OCI-LY7 (cell line): Measurements from ENCODE around the gene SIGLEC12. TPM values are rescaled to one million over a fixed set of nuclear protein-coding genes. Genes with fewer than 3 reads are reported as not detected.

Source experiments
- BruUV-seq: library from RNA; stranded (reverse); fragments of 400-500 nt; replicated peaks from 2 replicates; lab custom pipeline; 2021; lab: Mats Ljungman, UMichigan
- CTCF ChIA-PET: fragments of 300-600 bp; sonication (Branson Sonifier 250); formaldehyde crosslinking; loops from one replicate; lab custom pipeline; 2022; ENCODE audit warnings: antibody characterized with exemption; ENCODE audit not compliant: unreplicated experiment; lab: Charles Lee
- POLR2A ChIA-PET: fragments of 300-600 bp; sonication (Branson Sonifier 250); formaldehyde crosslinking; loops from one replicate; lab custom pipeline; 2022; ENCODE audit warnings: antibody characterized with exemption; lab: Charles Lee
- DNase-seq: peaks from one replicate; pipeline ENCODE4 v3.0.0-alpha.2; 2015; ENCODE audit warnings: low spot score
- H2AFZ ChIP-seq: fragments of 200-600 bp; sonication (generic), shearing (Covaris generic); 2 replicates; pipeline ENCODE4 v1.6.1; 2014; ENCODE audit warnings: mild to moderate bottlenecking, antibody characterized with exemption, low read length, moderate library complexity
- H3K27ac ChIP-seq: fragments of 200-600 bp; sonication (generic); 2 replicates; pipeline ENCODE4 v1.5.1; 2014; ENCODE audit warnings: mixed run types, low read depth, mild to moderate bottlenecking, moderate library complexity, low read length, inconsistent platforms; ENCODE audit not compliant: poor library complexity, severe bottlenecking
- H3K36me3 ChIP-seq: fragments of 200-600 bp; sonication (generic); 2 replicates; pipeline ENCODE4 v1.6.1; 2014; ENCODE audit warnings: mild to moderate bottlenecking, antibody characterized with exemption, low read length, moderate library complexity, mixed read lengths; ENCODE audit not compliant: insufficient read depth
- H3K4me1 ChIP-seq: fragments of 200-600 bp; sonication (generic); 2 replicates; pipeline ENCODE4 v1.5.1; 2014; ENCODE audit warnings: mild to moderate bottlenecking, low read length; ENCODE audit not compliant: insufficient read depth, poor library complexity, severe bottlenecking
- H3K4me2 ChIP-seq: fragments of 200-600 bp; sonication (generic); 2 replicates; pipeline ENCODE4 v1.6.1; 2014; ENCODE audit warnings: mild to moderate bottlenecking, low read length
- H3K4me3 ChIP-seq: fragments of 200-600 bp; sonication (generic); 2 replicates; pipeline ENCODE4 v1.5.1; 2014; ENCODE audit warnings: mild to moderate bottlenecking, low read depth, low read length; ENCODE audit not compliant: poor library complexity, severe bottlenecking
- H3K79me2 ChIP-seq: fragments of 200-600 bp; sonication (generic); 2 replicates; pipeline ENCODE4 v1.6.1; 2016; ENCODE audit warnings: low read depth, mild to moderate bottlenecking, low read length, moderate library complexity, mixed read lengths; ENCODE audit not compliant: insufficient read depth
- H3K9me2 ChIP-seq: fragments of 200-600 bp; sonication (generic); 2 replicates; pipeline ENCODE4 v1.6.1; 2016; ENCODE audit warnings: mild to moderate bottlenecking, low read length, mixed read lengths; ENCODE audit not compliant: insufficient read depth
- H3K9me3 ChIP-seq: fragments of 200-600 bp; sonication (generic); 2 replicates; pipeline ENCODE4 v1.6.1; 2014; ENCODE audit warnings: mild to moderate bottlenecking, mixed run types, low read length, mixed read lengths
- H4K20me1 ChIP-seq: fragments of 200-600 bp; sonication (generic); 2 replicates; pipeline ENCODE4 v1.6.1; 2014; ENCODE audit warnings: mild to moderate bottlenecking, antibody characterized with exemption, low read length, moderate library complexity, mixed read lengths; ENCODE audit not compliant: insufficient read depth
- CTCF ChIP-seq: fragments of 200-600 bp; sonication (generic); conservative IDR thresholded peaks from 2 replicates; pipeline ENCODE4 v1.5.1; 2014; ENCODE audit warnings: mild to moderate bottlenecking, antibody characterized with exemption, low read length, moderate library complexity, mixed read lengths
- EZH2phosphoT487 ChIP-seq: fragments of 200-600 bp; sonication (generic); IDR thresholded peaks from 2 replicates; pipeline ENCODE4 v1.6.1; 2018; ENCODE audit warnings: low read depth, borderline replicate concordance, mild to moderate bottlenecking, mixed run types, antibody characterized with exemption, low read length, moderate library complexity, mixed read lengths
- intact Hi-C: fragments of 100-400 bp; cut with micrococcal nuclease; formaldehyde crosslinking; loops from one replicate; pipeline ENCODE4 v1.10.0; 2022; ENCODE audit not compliant: unreplicated experiment
- total RNA-seq, 2 experiments: library from RNA; depleted of rRNA in 1 of 2; stranded (reverse); fragments of >200 nt in 1 of 2; shearing (Covaris generic) in 1 of 2; gene quantifications; 2 replicates each; pipeline ENCODE4 v1.2.3, GENCODE V29; 2014 to 2022

Gene SIGLEC12
- total RNA-seq, 2 experiments from 2014 or later, result not detected

GRCh38 chr19:51549533-51550324 is 48.1 kb upstream of the SIGLEC12 start:
- no peaks in the 10 kb centered on the region for H3K36me3 ChIP-seq
- no peaks in the 10 kb centered on the region for H3K79me2 ChIP-seq
- H4K20me1 ChIP-seq, result no peaks in the 10 kb centered on the region
- ChIA-PET POLR2A (interaction anchor here (0.7 kb wide), 2 partner anchors 10 to 496 kb away, joined by 3 to 5 read pairs; no protein-coding TSS in a partner anchor), CTCF (no interaction called here)
- peaks cover 6% of the 10 kb centered on the region for H3K4me1 ChIP-seq
- no peak for DNase-seq
- intact Hi-C loops, result no loop called here
- H3K4me3 ChIP-seq, result no peak overlapping the region
- no peak overlapping the region for H3K4me2 ChIP-seq
- H3K27ac ChIP-seq, result no peak overlapping the region
- no peaks in the 10 kb centered on the region for H3K9me3 ChIP-seq
- no TSS peak for BruUV-seq
- H2AFZ ChIP-seq, result no peak overlapping the region
- H3K9me2 ChIP-seq, result no peaks in the 10 kb centered on the region
- TF ChIP-seq CTCF (no peak), EZH2phosphoT487 (no peak)

GRCh38 chr19:51548891-51549305 is 47.3 kb upstream of the SIGLEC12 start:
- H3K4me1 ChIP-seq, result peaks cover 6% of the 10 kb centered on the region
- no peak overlapping the region for H3K4me3 ChIP-seq
- no TSS peak for BruUV-seq
- H2AFZ ChIP-seq, result no peak overlapping the region
- no peak for DNase-seq
- ChIA-PET CTCF (no interaction called here), POLR2A (interaction anchor here (1.1 kb wide), 1 partner anchor 131 kb away, joined by 3 read pairs; the partner anchor contains the start of gene SIGLEC10)
- intact Hi-C loops, result no loop called here
- H3K9me2 ChIP-seq, result no peaks in the 10 kb centered on the region
- TF ChIP-seq CTCF (no peak), EZH2phosphoT487 (no peak)
- H3K4me2 ChIP-seq, result no peak overlapping the region
- H4K20me1 ChIP-seq, result no peaks in the 10 kb centered on the region
- H3K9me3 ChIP-seq, result no peaks in the 10 kb centered on the region
- no peaks in the 10 kb centered on the region for H3K79me2 ChIP-seq
- H3K27ac ChIP-seq, result no peak overlapping the region
- no peaks in the 10 kb centered on the region for H3K36me3 ChIP-seq

DNA sequence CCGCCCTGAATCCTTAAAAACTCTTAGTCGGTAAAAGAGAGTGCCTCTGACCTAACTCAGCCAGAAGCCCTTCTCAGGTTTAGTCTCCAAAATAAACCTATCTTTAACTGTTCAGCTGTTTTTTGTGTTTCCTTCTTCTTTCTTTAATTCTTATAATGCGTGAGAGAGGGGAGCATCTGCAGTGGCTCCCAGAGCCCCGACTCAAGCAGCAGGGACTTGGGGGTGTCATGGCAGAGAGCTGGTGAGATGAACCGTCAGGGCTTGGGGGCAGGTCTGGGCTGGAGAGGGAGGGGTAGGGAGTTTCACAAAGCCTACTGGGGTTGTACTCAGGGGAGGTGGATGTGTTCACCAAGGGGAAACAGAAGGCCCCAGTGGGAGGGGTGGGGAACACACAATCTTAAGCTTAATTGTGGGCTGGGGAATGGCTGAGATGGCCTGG is 46.6 kb upstream of the SIGLEC12 start:
- no peak overlapping the region for H3K27ac ChIP-seq

More for the DNA sequence above, 46.6 kb upstream of the SIGLEC12 start:
- Histone ChIP-seq H4K20me1 (no peaks in the 10 kb centered on the region), H2AFZ (no peak overlapping the region), H3K4me2 (no peak overlapping the region), H3K79me2 (no peaks in the 10 kb centered on the region), H3K4me1 (peaks cover 6% of the 10 kb centered on the region), H3K36me3 (no peaks in the 10 kb centered on the region), H3K9me2 (no peaks in the 10 kb centered on the region), H3K4me3 (no peak overlapping the region), H3K9me3 (no peaks in the 10 kb centered on the region)
- ChIA-PET CTCF (no interaction called here), POLR2A (interaction anchor here (1.1 kb wide), 1 partner anchor 130 kb away, joined by 3 read pairs; the partner anchor contains the start of gene SIGLEC10)
- intact Hi-C loops, result no loop called here
- no TSS peak for BruUV-seq
- no peak for TF ChIP-seq CTCF
- no peak for TF ChIP-seq EZH2phosphoT487
- no peak for DNase-seq
